IMR-90 (cell line): ENCODE measurements around the gene NUB1. TPM values are rescaled to one million over a fixed set of nuclear protein-coding genes. Genes with fewer than 3 reads are reported as not detected.
A peak's percentile ranks its signal among the peaks of the same experiment; 100 is the strongest.

Source experiments
- ATAC-seq: fragments of 200-7000 bp; cut with Tn5 transposase; 2 replicates; pipeline ENCODE4 v1.9.1; 2020; ENCODE audit warnings: low read depth, mild to moderate bottlenecking, moderate library complexity
- BruUV-seq: library from RNA; stranded (reverse); fragments of 400-500 nt; replicated peaks from 2 replicates; lab custom pipeline; 2021; lab: Mats Ljungman, UMichigan
- CTCF ChIA-PET: fragments of 300-600 bp; formaldehyde crosslinking; extraction: SDS; loops from one replicate; lab custom pipeline; 2021; ENCODE audit warnings: antibody characterized with exemption; lab: Yijun Ruan, JAX
- POLR2A ChIA-PET: fragments of 300-600 bp; sonication (Branson Sonifier 250); formaldehyde crosslinking; loops from one replicate; lab custom pipeline; 2022; ENCODE audit warnings: antibody characterized with exemption; ENCODE audit not compliant: unreplicated experiment; lab: Charles Lee
- DNase-seq: peaks from one replicate; pipeline ENCODE4 v3.0.0; 2013
- H2AFZ ChIP-seq: replicated peaks from 2 replicates; pipeline ENCODE3; 2013; ENCODE audit warnings: low read length, mild to moderate bottlenecking; ENCODE audit not compliant: poor library complexity
- H2AK5ac ChIP-seq: 2 replicates; pipeline ENCODE4 v1.6.1; 2013; ENCODE audit warnings: low read depth, low read length, inconsistent platforms
- H2AK9ac ChIP-seq: replicated peaks from 2 replicates; pipeline ENCODE3; 2013; ENCODE audit warnings: mild to moderate bottlenecking, low read depth, low read length, moderate library complexity; ENCODE audit not compliant: poor library complexity
- H2BK120ac ChIP-seq: 2 replicates; pipeline ENCODE4 v1.6.1; 2013; ENCODE audit warnings: low read depth, low read length, inconsistent platforms
- H2BK15ac ChIP-seq: 3 replicates; pipeline ENCODE4 v1.6.1; 2013; ENCODE audit warnings: low read depth, low read length, inconsistent platforms
- H2BK20ac ChIP-seq: 2 replicates; pipeline ENCODE4 v1.6.1; 2013; ENCODE audit warnings: low read depth, mild to moderate bottlenecking, inconsistent platforms, low read length, moderate library complexity
- H2BK5ac ChIP-seq: 2 replicates; pipeline ENCODE4 v1.6.1; 2013; ENCODE audit warnings: mild to moderate bottlenecking, low read depth, low read length, inconsistent platforms; ENCODE audit not compliant: poor library complexity, severe bottlenecking
- H3K14ac ChIP-seq: replicated peaks from 2 replicates; pipeline ENCODE4 v1.6.1; 2013; ENCODE audit warnings: low read depth, low read length, inconsistent platforms
- H3K18ac ChIP-seq: 2 replicates; pipeline ENCODE4 v1.6.1; 2013; ENCODE audit warnings: low read depth, low read length, control low read depth
- H3K23ac ChIP-seq: 2 replicates; pipeline ENCODE4 v1.6.1; 2013; ENCODE audit warnings: low read depth, low read length, inconsistent platforms
- H3K27ac ChIP-seq: 2 replicates; pipeline ENCODE4 v1.5.1; 2013; ENCODE audit warnings: mild to moderate bottlenecking, control low read depth, low read length; ENCODE audit not compliant: insufficient read depth
- H3K27me3 ChIP-seq: 2 replicates; pipeline ENCODE4 v1.6.1; 2013; ENCODE audit warnings: low read length; ENCODE audit not compliant: control insufficient read depth, insufficient read depth
- H3K36me3 ChIP-seq: 2 replicates; pipeline ENCODE4 v1.6.1; 2013; ENCODE audit warnings: low read length, mixed read lengths; ENCODE audit not compliant: control insufficient read depth, insufficient read depth
- H3K4ac ChIP-seq: 2 replicates; pipeline ENCODE4 v1.6.1; 2013; ENCODE audit warnings: low read depth, low read length, inconsistent platforms
- H3K4me1 ChIP-seq: 2 replicates; pipeline ENCODE4 v1.6.1; 2013; ENCODE audit warnings: low read length, mixed read lengths; ENCODE audit not compliant: control insufficient read depth, insufficient read depth
- H3K4me2 ChIP-seq: 2 replicates; pipeline ENCODE4 v1.6.1; 2013; ENCODE audit warnings: low read depth, mild to moderate bottlenecking, control low read depth, low read length, moderate library complexity
- H3K4me3 ChIP-seq: 2 replicates; pipeline ENCODE4 v1.5.1; 2013; ENCODE audit warnings: low read depth, mild to moderate bottlenecking, control low read depth, low read length, moderate library complexity; ENCODE audit not compliant: insufficient read depth
- H3K56ac ChIP-seq: 2 replicates; pipeline ENCODE4 v1.6.1; 2013; ENCODE audit warnings: low read length, inconsistent platforms; ENCODE audit not compliant: insufficient read depth; ENCODE audit errors: extremely low read depth
- H3K79me1 ChIP-seq, 2 experiments: 2 replicates each; pipeline ENCODE4 v1.6.1; 2013; ENCODE audit warnings: low read length in 2 of 2, inconsistent platforms in 1 of 2, low read depth in 1 of 2
- H3K9ac ChIP-seq: 2 replicates; pipeline ENCODE4 v1.6.1; 2013; ENCODE audit warnings: low read depth, low read length, control low read depth
- H3K9me1 ChIP-seq: 2 replicates; pipeline ENCODE4 v1.6.1; 2013; ENCODE audit warnings: low read length, inconsistent platforms; ENCODE audit not compliant: insufficient read depth
- H3K9me3 ChIP-seq: 2 replicates; pipeline ENCODE4 v1.6.1; 2013; ENCODE audit warnings: low read length; ENCODE audit not compliant: control insufficient read depth, insufficient read depth
- H4K20me1 ChIP-seq: 2 replicates; pipeline ENCODE4 v1.6.1; 2013; ENCODE audit warnings: low read length, inconsistent platforms; ENCODE audit not compliant: insufficient read depth
- H4K5ac ChIP-seq: 2 replicates; pipeline ENCODE4 v1.6.1; 2013; ENCODE audit warnings: mild to moderate bottlenecking, low read depth, low read length, control low read depth
- H4K8ac ChIP-seq, 2 experiments: 2 replicates each; pipeline ENCODE4 v1.6.1; 2013; ENCODE audit warnings: low read depth in 2 of 2, low read length in 2 of 2, control low read depth in 1 of 2, inconsistent platforms in 1 of 2
- H4K91ac ChIP-seq: 2 replicates; pipeline ENCODE4 v1.6.1; 2013; ENCODE audit warnings: low read depth, low read length, inconsistent platforms; ENCODE audit not compliant: insufficient read depth
- BHLHE40 ChIP-seq: fragments of 150-350 bp; IDR thresholded peaks from 2 replicates; pipeline ENCODE4 v1.6.1; 2016; ENCODE audit warnings: mild to moderate bottlenecking, low read depth, low read length
- CEBPB ChIP-seq: IDR thresholded peaks from 2 replicates; pipeline ENCODE4 v1.6.1; 2012; ENCODE audit warnings: low read depth, low read length, improper control_type of control experiment
- CHD1 ChIP-seq: IDR thresholded peaks from 2 replicates; pipeline ENCODE4 v1.6.1; 2012; ENCODE audit warnings: low read depth, low read length, improper control_type of control experiment
- CTCF ChIP-seq: conservative IDR thresholded peaks from 2 replicates; pipeline ENCODE4 v1.5.1; 2012; ENCODE audit warnings: mild to moderate bottlenecking, low read depth, low read length, improper control_type of control experiment
- ELK1 ChIP-seq: fragments of 150-350 bp; IDR thresholded peaks from 2 replicates; pipeline ENCODE4 v1.6.1; 2016; ENCODE audit warnings: low read depth, mild to moderate bottlenecking, low read length, moderate library complexity, borderline replicate concordance
- FOS ChIP-seq: fragments of 150-350 bp; IDR thresholded peaks from 2 replicates; pipeline ENCODE4 v1.6.1; 2016; ENCODE audit warnings: low read depth, low read length
- MAFK ChIP-seq: IDR thresholded peaks from 2 replicates; pipeline ENCODE4 v1.6.1; 2012; ENCODE audit warnings: low read depth, low read length, improper control_type of control experiment
- MAZ ChIP-seq: IDR thresholded peaks from 2 replicates; pipeline ENCODE4 v1.6.1; 2012; ENCODE audit warnings: low read depth, mild to moderate bottlenecking, low read length, improper control_type of control experiment, moderate library complexity, borderline replicate concordance
- MXI1 ChIP-seq: IDR thresholded peaks from 2 replicates; pipeline ENCODE4 v1.6.1; 2012; ENCODE audit warnings: low read depth, mild to moderate bottlenecking, low read length, moderate library complexity, borderline replicate concordance
- NFE2L2 ChIP-seq: fragments of 150-350 bp; IDR thresholded peaks from 2 replicates; pipeline ENCODE4 v1.6.1; 2016; ENCODE audit warnings: low read depth, mild to moderate bottlenecking, low read length
- POLR2A ChIP-seq: IDR thresholded peaks from 2 replicates; pipeline ENCODE4 v1.6.1; 2012; ENCODE audit warnings: mild to moderate bottlenecking, low read depth, low read length
- RCOR1 ChIP-seq: IDR thresholded peaks from 2 replicates; pipeline ENCODE4 v1.6.1; 2012; ENCODE audit warnings: mild to moderate bottlenecking, low read length, improper control_type of control experiment; ENCODE audit not compliant: insufficient replicate concordance
- RFX5 ChIP-seq: IDR thresholded peaks from 2 replicates; pipeline ENCODE4 v1.8.0; 2012; ENCODE audit warnings: low read depth, mild to moderate bottlenecking, low read length, moderate library complexity
- USF2 ChIP-seq: fragments of 150-350 bp; IDR thresholded peaks from 2 replicates; pipeline ENCODE4 v1.6.1; 2017; ENCODE audit warnings: mild to moderate bottlenecking, antibody characterized with exemption, low read length, low read depth
- WGBS, 2 experiments: methylation state at CpG; one replicate each; pipeline versions ENCODE4 v1.1.5 to v1.1.7; 2013; ENCODE audit warnings: missing lambda C conversion rate in 2 of 2; ENCODE audit not compliant: insufficient read length in 1 of 2; ENCODE audit errors: extremely low coverage in 2 of 2; 5-methylcytosine and 5-hydroxymethylcytosine counted together
- dilution Hi-C: fragments of 300-500 bp; cut with HindIII; formaldehyde crosslinking; loops from one replicate; pipeline ENCODE4 v1.14.3; 2018; ENCODE audit warnings: low sequenced_read_pairs; ENCODE audit not compliant: unreplicated experiment
- in situ Hi-C: fragments of 300-500 bp; cut with MboI; formaldehyde crosslinking; loops from 3 replicates; pipeline ENCODE4 v1.14.3; 2019; ENCODE audit warnings: low sequenced_read_pairs, inconsistent platforms, mixed read lengths
- intact Hi-C: fragments of 100-400 bp; cut with micrococcal nuclease; formaldehyde crosslinking; loops from 2 replicates; pipeline ENCODE4 v1.10.0; 2022
- polyA plus RNA-seq, 3 experiments: library from polyadenylated mRNA; depleted of rRNA; stranded (reverse); fragments of >200 nt; gene quantifications; 2 replicates each; pipeline ENCODE4 v1.2.3, GENCODE V29; 2012; ENCODE audit warnings: low replicate concordance in 1 of 3
- total RNA-seq: library from RNA; depleted of rRNA; stranded (reverse); fragments of >200 nt; gene quantifications from 2 replicates; pipeline ENCODE4 v1.2.3, GENCODE V29; 2012

Gene NUB1
- total and polyA plus RNA-seq, 2 of the 4 experiments (the other 2 are of a cell fraction) = 20.1 to 29.7 TPM

GRCh38 chr7:151416941-151417315, 75.3 kb downstream of the NUB1 start:
- intact Hi-C loops = no loop called here
- DNase-seq = no peak
- Histone ChIP-seq H3K23ac (no peak overlapping the region), H4K8ac (no peak overlapping the region), H3K4me3 (no peak overlapping the region), H4K5ac (no peak overlapping the region), H3K14ac (no peak overlapping the region), H2AK5ac (peak overlapping the region; percentile 52; the same call in 1 of the 2 replicates), H3K79me1 (no peaks in the 10 kb centered on the region), H3K9me1 (no peaks in the 10 kb centered on the region), H3K9ac (no peak overlapping the region), H4K20me1 (no peaks in the 10 kb centered on the region), H3K36me3 (no peaks in the 10 kb centered on the region), H2BK15ac (no peak overlapping the region), H3K4me2 (no peak overlapping the region), H3K9me3 (peaks cover 18% of the 10 kb centered on the region), H2BK20ac (no peak overlapping the region), H3K4me1 (no peaks in the 10 kb centered on the region; the same call in 1 of the 2 replicates), H4K91ac (no peak overlapping the region), H3K27me3 (peaks cover 29% of the 10 kb centered on the region), H3K18ac (no peak overlapping the region), H3K4ac (no peak overlapping the region), H2AFZ (no peak overlapping the region), H2AK9ac (no peak overlapping the region), H2BK120ac (no peak overlapping the region), H3K27ac (no peak overlapping the region), H2BK5ac (no peak overlapping the region), H3K56ac (no peak overlapping the region)
- TF ChIP-seq MAFK = no peak
- TF ChIP-seq RCOR1 = no peak
- TF ChIP-seq RFX5 = no peak
- TF ChIP-seq BHLHE40 = no peak
- TF ChIP-seq FOS = no peak
- no peak for TF ChIP-seq ELK1
- no peak for TF ChIP-seq MXI1
- TF ChIP-seq MAZ = no peak
- no peak for TF ChIP-seq CTCF
- no peak for TF ChIP-seq CEBPB
- no peak for TF ChIP-seq POLR2A
- no peak for TF ChIP-seq CHD1
- no peak for TF ChIP-seq NFE2L2
- no peak for TF ChIP-seq USF2
- in situ Hi-C loops = no loop called here
- ChIA-PET CTCF (no interaction called here), POLR2A (no interaction called here)
- BruUV-seq = no TSS peak
- no peak; the same call in 1 of the 2 replicates for ATAC-seq
- 23% methylated on average over 6 of the region's 11 CpGs; no CpG with 5 or more reads in 1 of the 2 experiments for WGBS, 2 experiments
- dilution Hi-C loops = no loop called here
